ENCODE results near the gene STX8. TPM values are rescaled to one million over a fixed set of nuclear protein-coding genes. Genes with fewer than 3 reads are reported as not detected.

Gene STX8
- total RNA-seq, 2 experiments from 2014 or later = 50.8 to 59.9 TPM

GRCh38 chr17:9209781-9210370 lies 365.7 kb downstream of the STX8 start:
- no peak overlapping the region for H3K4me3 Mint-ChIP-seq
- no peaks in the 10 kb centered on the region for H3K9me3 Mint-ChIP-seq
- no peak for DNase-seq
- no peaks in the 10 kb centered on the region for H3K36me3 Mint-ChIP-seq
- no peak overlapping the region for H3K27ac Mint-ChIP-seq
- no peaks in the 10 kb centered on the region for H3K4me1 Mint-ChIP-seq
- H3K27me3 Mint-ChIP-seq = peaks cover 3% of the 10 kb centered on the region

- H3K4me1 Mint-ChIP-seq = no peaks in the 10 kb centered on the region
- peaks cover 3% of the 10 kb centered on the region for H3K27me3 Mint-ChIP-seq
- no peak for DNase-seq
- no peaks in the 10 kb centered on the region for H3K9me3 Mint-ChIP-seq
- no peak overlapping the region for H3K27ac Mint-ChIP-seq
- H3K4me3 Mint-ChIP-seq = no peak overlapping the region
- no peaks in the 10 kb centered on the region for H3K36me3 Mint-ChIP-seq
These were observed 366.3 kb downstream of the STX8 start for GRCh38 chr17:9209347-9209746.

- no peak for DNase-seq
- no peaks in the 10 kb centered on the region for H3K9me3 Mint-ChIP-seq
- peaks cover 10% of the 10 kb centered on the region for H3K27me3 Mint-ChIP-seq
- no peak overlapping the region for H3K4me3 Mint-ChIP-seq
- H3K27ac Mint-ChIP-seq = no peak overlapping the region
- no peaks in the 10 kb centered on the region for H3K4me1 Mint-ChIP-seq
- H3K36me3 Mint-ChIP-seq = no peaks in the 10 kb centered on the region
These were observed 367.1 kb downstream of the STX8 start for GRCh38 chr17:9208381-9209105.

- Mint-ChIP-seq H3K27ac (no peak overlapping the region), H3K4me3 (no peak overlapping the region), H3K27me3 (peaks cover 10% of the 10 kb centered on the region), H3K9me3 (no peaks in the 10 kb centered on the region), H3K4me1 (peaks cover 8% of the 10 kb centered on the region), H3K36me3 (no peaks in the 10 kb centered on the region)
- DNase-seq = no peak
These were observed 368.8 kb downstream of the STX8 start for GRCh38 chr17:9206741-9207332.

- Mint-ChIP-seq H3K27me3 (peaks cover 10% of the 10 kb centered on the region), H3K4me3 (no peak overlapping the region), H3K36me3 (no peaks in the 10 kb centered on the region), H3K27ac (no peak overlapping the region), H3K9me3 (no peaks in the 10 kb centered on the region), H3K4me1 (peaks cover 8% of the 10 kb centered on the region)
- no peak for DNase-seq
These were observed 369.3 kb downstream of the STX8 start for GRCh38 chr17:9206410-9206703.

- H3K27me3 Mint-ChIP-seq = peaks cover 10% of the 10 kb centered on the region
- no peak overlapping the region for H3K27ac Mint-ChIP-seq
- H3K4me3 Mint-ChIP-seq = no peak overlapping the region
- H3K4me1 Mint-ChIP-seq = peaks cover 8% of the 10 kb centered on the region
- DNase-seq = no peak
- no peaks in the 10 kb centered on the region for H3K9me3 Mint-ChIP-seq
- H3K36me3 Mint-ChIP-seq = no peaks in the 10 kb centered on the region
These were observed 369.9 kb downstream of the STX8 start for GRCh38 chr17:9205520-9206409.

GRCh38 chr17:9204637-9205329 lies 370.8 kb downstream of the STX8 start:
- H3K4me3 Mint-ChIP-seq = no peak overlapping the region
- H3K4me1 Mint-ChIP-seq = peaks cover 8% of the 10 kb centered on the region
- H3K36me3 Mint-ChIP-seq = no peaks in the 10 kb centered on the region
- peaks cover 10% of the 10 kb centered on the region for H3K27me3 Mint-ChIP-seq
- no peaks in the 10 kb centered on the region for H3K9me3 Mint-ChIP-seq
- DNase-seq = no peak
- H3K27ac Mint-ChIP-seq = no peak overlapping the region

GRCh38 chr17:9203771-9204425 lies 371.7 kb downstream of the STX8 start:
- H3K27ac Mint-ChIP-seq = no peak overlapping the region
- H3K27me3 Mint-ChIP-seq = peaks cover 10% of the 10 kb centered on the region
- no peak overlapping the region for H3K4me3 Mint-ChIP-seq
- peaks cover 8% of the 10 kb centered on the region for H3K4me1 Mint-ChIP-seq
- no peak for DNase-seq
- no peaks in the 10 kb centered on the region for H3K9me3 Mint-ChIP-seq
- no peaks in the 10 kb centered on the region for H3K36me3 Mint-ChIP-seq

GRCh38 chr17:9202532-9202931 lies 373.1 kb downstream of the STX8 start:
- no peak overlapping the region for H3K4me3 Mint-ChIP-seq
- no peaks in the 10 kb centered on the region for H3K9me3 Mint-ChIP-seq
- H3K27ac Mint-ChIP-seq = no peak overlapping the region
- no peaks in the 10 kb centered on the region for H3K36me3 Mint-ChIP-seq
- peaks cover 10% of the 10 kb centered on the region for H3K27me3 Mint-ChIP-seq
- no peak for DNase-seq
- peaks cover 8% of the 10 kb centered on the region for H3K4me1 Mint-ChIP-seq

GRCh38 chr17:9200699-9201359 lies 374.8 kb downstream of the STX8 start:
- H3K4me1 Mint-ChIP-seq = peaks cover 8% of the 10 kb centered on the region
- no peaks in the 10 kb centered on the region for H3K36me3 Mint-ChIP-seq
- DNase-seq = no peak
- peaks cover 10% of the 10 kb centered on the region for H3K27me3 Mint-ChIP-seq
- no peak overlapping the region for H3K27ac Mint-ChIP-seq
- no peak overlapping the region for H3K4me3 Mint-ChIP-seq
- no peaks in the 10 kb centered on the region for H3K9me3 Mint-ChIP-seq

Other genes with a start within 250 kb of the STX8 start
- gene CFAP52, start 822 bp upstream of the STX8 start, total RNA-seq = not detected
- under 1 TPM; 0.39 to 0.40 TPM for gene USP43, start 69.7 kb upstream of the STX8 start, total RNA-seq
- gene DHRS7C, start 215.8 kb upstream of the STX8 start, total RNA-seq = not detected
- not detected for gene GSG1L2, start 246.3 kb upstream of the STX8 start, total RNA-seq

Data from activated naive CD8-positive, alpha-beta T cell treated with anti-CD3 and anti-CD28 coated beads for 36 hours (primary cell).